Cardiac muscle cell (in vitro differentiated cells and primary cell): ENCODE data around the gene CLEC9A. TPM values are rescaled to one million over a fixed set of nuclear protein-coding genes. Genes with fewer than 3 reads are reported as not detected.

ENCODE experiments used
- DNase-seq, 2 donors: peaks; one replicate each; pipeline versions ENCODE4 v3.0.0 to v3.0.0-alpha.2; 2010 to 2017; ENCODE audit warnings: low read depth in 1 of 2, low spot score in 1 of 2
- H3K27ac ChIP-seq: fragments of 200-600 bp; sonication (generic); 2 replicates; pipeline ENCODE4 v1.5.1; 2016
- H3K27me3 ChIP-seq: fragments of 200-600 bp; sonication (generic); 2 replicates; pipeline ENCODE4 v1.6.0; 2016; ENCODE audit warnings: control low read depth
- H3K36me3 ChIP-seq: fragments of 200-600 bp; sonication (generic); 2 replicates; pipeline ENCODE4 v1.5.1; 2016; ENCODE audit warnings: control low read depth
- H3K4me1 ChIP-seq: fragments of 200-600 bp; sonication (generic); 2 replicates; pipeline ENCODE4 v1.8.1; 2017; ENCODE audit warnings: low read depth, mild to moderate bottlenecking, mixed run types
- H3K4me3 ChIP-seq: fragments of 200-600 bp; sonication (generic); 2 replicates; pipeline ENCODE4 v1.5.1; 2016; ENCODE audit warnings: mild to moderate bottlenecking
- H3K9me3 ChIP-seq: fragments of 200-600 bp; sonication (generic); 2 replicates; pipeline ENCODE4 v1.5.1; 2017; ENCODE audit warnings: low read depth, mild to moderate bottlenecking, control low read depth
- CTCF ChIP-seq: IDR thresholded peaks from 2 replicates; pipeline ENCODE4 v1.5.1; 2012; ENCODE audit warnings: low read depth, mild to moderate bottlenecking, low read length
- polyA plus RNA-seq: library from polyadenylated mRNA; unstranded; fragments of >200 nt; fragmentation: Nextera tagmentation; extraction: Ambion mirVana; gene quantifications from 2 replicates; pipeline ENCODE4 v1.2.1, GENCODE V29; 2016
- total RNA-seq: library from RNA; depleted of rRNA; stranded (reverse); fragments of >200 nt; gene quantifications from 2 replicates; pipeline ENCODE4 v1.2.3, GENCODE V29; 2016

The CLEC9A gene
- total and polyA plus RNA-seq, 2 experiments from 2014 or later, result not detected

- H3K4me1 ChIP-seq, result no peaks in the 10 kb centered on the region
- H3K27me3 ChIP-seq, result no peaks in the 10 kb centered on the region
- no peaks in the 10 kb centered on the region for H3K36me3 ChIP-seq
- no peak overlapping the region for H3K4me3 ChIP-seq
- TF ChIP-seq CTCF, result no peak
- no peak overlapping the region for H3K27ac ChIP-seq
- H3K9me3 ChIP-seq, result no peaks in the 10 kb centered on the region
- DNase-seq, result peak in 1 of 2 donors; percentile 7
These were observed 3.5 kb downstream of the CLEC9A start for GRCh38 chr12:10033783-10034545.

GRCh38 chr12:10042167-10042566 is 11.7 kb downstream of the CLEC9A start:
- no peak for DNase-seq
- H3K27me3 ChIP-seq, result peaks cover 24% of the 10 kb centered on the region
- H3K4me3 ChIP-seq, result no peak overlapping the region
- H3K4me1 ChIP-seq, result no peaks in the 10 kb centered on the region
- no peak overlapping the region for H3K27ac ChIP-seq
- no peaks in the 10 kb centered on the region for H3K9me3 ChIP-seq
- no peaks in the 10 kb centered on the region for H3K36me3 ChIP-seq
- TF ChIP-seq CTCF, result no peak

GRCh38 chr12:10048526-10048925 is 18.0 kb downstream of the CLEC9A start:
- DNase-seq, result no peak
- Histone ChIP-seq H3K27ac (no peak overlapping the region), H3K36me3 (no peaks in the 10 kb centered on the region), H3K4me1 (no peaks in the 10 kb centered on the region), H3K27me3 (peaks cover 16% of the 10 kb centered on the region), H3K4me3 (no peak overlapping the region), H3K9me3 (no peaks in the 10 kb centered on the region)
- no peak for TF ChIP-seq CTCF

DNA sequence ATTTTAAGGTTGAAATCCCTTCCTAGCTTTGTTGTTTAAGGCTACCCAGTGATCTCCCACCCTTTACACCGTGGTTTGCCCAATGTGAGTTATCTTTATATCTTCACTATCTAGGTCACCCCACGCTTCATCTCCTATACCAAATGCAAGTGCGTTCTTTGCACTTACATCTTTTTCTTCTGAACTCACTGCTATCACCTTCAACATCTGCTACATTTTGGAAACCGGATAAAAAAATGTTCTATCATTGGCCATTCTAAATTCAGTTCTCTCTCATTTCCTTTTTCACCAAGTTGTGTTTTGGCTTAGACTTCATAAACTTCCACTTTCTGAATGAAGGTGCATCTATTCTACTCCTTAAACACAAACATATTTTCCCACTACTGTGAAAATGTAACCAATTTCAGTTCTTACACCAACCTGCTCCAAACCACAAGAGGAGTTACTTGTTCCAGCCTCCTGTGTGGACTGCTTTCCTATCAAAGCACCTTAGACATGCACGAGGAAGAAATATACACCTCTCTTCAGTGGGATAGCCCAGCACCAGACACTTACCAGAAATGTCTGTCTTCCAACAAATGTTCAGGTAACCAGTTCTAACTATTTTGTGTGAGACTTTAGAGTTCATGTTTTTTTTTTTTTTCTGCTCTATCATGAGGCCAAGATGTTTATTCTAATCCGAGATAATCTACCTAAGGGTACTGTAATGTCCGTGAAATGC is 21.9 kb downstream of the CLEC9A start:
- Histone ChIP-seq H3K4me3 (no peak overlapping the region), H3K27me3 (no peaks in the 10 kb centered on the region), H3K9me3 (no peaks in the 10 kb centered on the region), H3K27ac (no peak overlapping the region), H3K36me3 (no peaks in the 10 kb centered on the region), H3K4me1 (no peaks in the 10 kb centered on the region)
- no peak for DNase-seq
- TF ChIP-seq CTCF, result no peak

DNA sequence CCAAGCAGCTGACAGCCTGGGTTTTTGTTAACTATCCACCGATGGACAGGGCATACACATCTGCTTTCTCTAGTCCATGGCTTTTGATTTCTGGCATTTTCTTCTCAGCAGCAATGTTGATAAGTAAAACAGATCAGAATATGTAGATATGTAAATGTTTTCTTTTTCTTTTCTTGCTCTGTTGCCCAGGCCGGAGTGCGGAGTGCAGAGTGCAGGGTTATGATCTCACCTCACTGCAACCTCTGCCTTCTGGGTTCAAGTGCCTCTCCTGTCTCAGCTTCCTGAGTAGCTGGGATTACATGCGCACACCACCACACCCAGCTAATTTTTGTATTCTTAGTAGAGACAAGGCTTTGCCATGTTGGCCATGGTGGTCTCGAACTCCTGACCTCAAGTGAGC is 27.9 kb downstream of the CLEC9A start:
- Histone ChIP-seq H3K4me1 (no peaks in the 10 kb centered on the region), H3K36me3 (no peaks in the 10 kb centered on the region), H3K9me3 (no peaks in the 10 kb centered on the region), H3K27ac (no peak overlapping the region), H3K4me3 (no peak overlapping the region), H3K27me3 (no peaks in the 10 kb centered on the region)
- no peak for TF ChIP-seq CTCF
- DNase-seq, result no peak
